ENCODE measurements around the gene DNAL4. TPM values are rescaled to one million over a fixed set of nuclear protein-coding genes. Genes with fewer than 3 reads are reported as not detected.
"Not testable (repeated sequence)": the region's sequence is repeated elsewhere in the genome, so short reads cannot be mapped to it uniquely, and the experiment has no call there.

Gene DNAL4
- total and polyA plus RNA-seq, 3 experiments from 2014 or later = 9.1 to 12.3 (median 9.6) TPM

DNA sequence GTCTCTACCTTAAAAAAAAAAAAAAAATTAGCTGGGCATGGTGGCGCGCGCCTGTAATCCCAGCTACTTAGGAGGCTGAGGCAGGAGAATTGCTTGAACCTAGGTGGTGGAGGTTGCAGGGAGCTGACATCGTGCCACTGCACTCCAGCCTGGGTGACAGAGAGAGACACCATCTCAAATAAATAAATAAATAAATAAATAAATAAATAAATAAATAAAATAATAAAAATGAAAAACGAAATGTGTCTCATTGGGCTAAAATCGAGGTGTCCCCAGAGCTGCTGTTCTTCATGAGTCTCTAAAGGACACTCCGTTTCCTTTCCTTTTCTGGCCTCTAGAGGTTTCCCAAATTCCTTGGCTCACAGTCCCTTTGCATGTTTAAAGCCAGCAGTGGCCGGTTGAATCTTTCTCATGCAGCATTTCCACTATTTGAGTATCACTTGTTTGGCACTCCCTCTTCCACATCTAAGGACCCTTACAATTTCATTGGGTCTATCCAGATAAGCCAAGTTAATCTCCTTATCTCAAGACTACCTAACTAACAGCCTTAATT lies 11.2 kb upstream of the DNAL4 start:
- H3K27ac ChIP-seq (ENCODE audit: low read depth, low read length); H3K36me3 ChIP-seq (ENCODE audit: insufficient read depth, low read length); H3K27ac Mint-ChIP-seq; H3K9me3 ChIP-seq (ENCODE audit: low read length); H3K27me3 ChIP-seq (ENCODE audit: insufficient read depth, low read length, poor library complexity, severe bottlenecking); H3K4me3 ChIP-seq (ENCODE audit: low read length); H3K4me3 Mint-ChIP-seq; H3K9me3 Mint-ChIP-seq; DNase-seq; H3K4me1 Mint-ChIP-seq; H3K4me1 ChIP-seq (ENCODE audit: insufficient read depth, low read length); POLR2A ChIA-PET: not testable (repeated sequence)
- H3K36me3 Mint-ChIP-seq = peaks cover 0 to 11% (median 0%) of the 10 kb centered on the region in 3 donors
- CTCF ChIA-PET = interaction anchor here (0.8 kb wide), 1 partner anchor 65 kb away, joined by 3 read pairs; no protein-coding TSS in a partner anchor
- H3K27me3 Mint-ChIP-seq = peaks cover 9 to 35% of the 10 kb centered on the region in 2 donors

DNA sequence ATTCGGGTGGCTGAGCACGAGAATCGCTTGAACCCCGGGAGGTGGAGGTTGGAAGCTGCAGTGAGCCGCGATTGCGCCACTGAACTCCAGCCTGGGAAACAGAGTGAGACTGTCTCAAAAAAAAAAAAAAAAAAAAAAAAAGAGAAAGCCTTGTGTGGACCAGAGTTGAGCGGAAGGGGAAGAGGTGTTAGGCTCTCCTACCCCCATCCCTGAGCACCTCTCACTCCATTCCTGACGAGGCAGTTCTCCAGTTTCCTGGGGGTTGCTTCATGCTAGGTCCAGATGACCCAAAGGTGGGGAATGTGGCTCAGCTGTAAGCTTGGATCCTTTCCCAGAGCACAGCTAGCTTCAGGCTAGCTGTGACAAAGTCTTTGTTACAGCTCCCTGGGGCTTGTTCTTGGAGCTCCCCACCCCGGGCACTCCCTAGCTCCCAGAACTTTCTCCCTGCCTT lies 8.8 kb upstream of the DNAL4 start:
- peak overlapping the region in 1 of 7 donors; percentile 63 for H3K4me3 Mint-ChIP-seq
- ChIA-PET CTCF (no interaction called here), POLR2A (no interaction called here)
- H3K27me3 Mint-ChIP-seq = peaks cover 20 to 43% of the 10 kb centered on the region in 2 donors
- peaks cover 7 to 9% (median 8%) of the 10 kb centered on the region in 3 donors for H3K4me1 Mint-ChIP-seq
- no peaks in the 10 kb centered on the region for H3K36me3 ChIP-seq (ENCODE audit: insufficient read depth, low read length)
- no peaks in the 10 kb centered on the region for H3K27me3 ChIP-seq (ENCODE audit: insufficient read depth, low read length, poor library complexity, severe bottlenecking)
- peaks cover 13% of the 10 kb centered on the region for H3K4me1 ChIP-seq (ENCODE audit: insufficient read depth, low read length)
- H3K9me3 ChIP-seq (ENCODE audit: low read length) = no peaks in the 10 kb centered on the region
- no peak overlapping the region for H3K27ac Mint-ChIP-seq
- H3K4me3 ChIP-seq (ENCODE audit: low read length) = no peak overlapping the region
- peaks cover 0 to 5% (median 1%) of the 10 kb centered on the region in 3 donors for H3K36me3 Mint-ChIP-seq
- no peak for DNase-seq
- H3K9me3 Mint-ChIP-seq = peaks cover 0 to 3% (median 0%) of the 10 kb centered on the region in 5 donors
- no peak overlapping the region for H3K27ac ChIP-seq (ENCODE audit: low read depth, low read length)

DNA sequence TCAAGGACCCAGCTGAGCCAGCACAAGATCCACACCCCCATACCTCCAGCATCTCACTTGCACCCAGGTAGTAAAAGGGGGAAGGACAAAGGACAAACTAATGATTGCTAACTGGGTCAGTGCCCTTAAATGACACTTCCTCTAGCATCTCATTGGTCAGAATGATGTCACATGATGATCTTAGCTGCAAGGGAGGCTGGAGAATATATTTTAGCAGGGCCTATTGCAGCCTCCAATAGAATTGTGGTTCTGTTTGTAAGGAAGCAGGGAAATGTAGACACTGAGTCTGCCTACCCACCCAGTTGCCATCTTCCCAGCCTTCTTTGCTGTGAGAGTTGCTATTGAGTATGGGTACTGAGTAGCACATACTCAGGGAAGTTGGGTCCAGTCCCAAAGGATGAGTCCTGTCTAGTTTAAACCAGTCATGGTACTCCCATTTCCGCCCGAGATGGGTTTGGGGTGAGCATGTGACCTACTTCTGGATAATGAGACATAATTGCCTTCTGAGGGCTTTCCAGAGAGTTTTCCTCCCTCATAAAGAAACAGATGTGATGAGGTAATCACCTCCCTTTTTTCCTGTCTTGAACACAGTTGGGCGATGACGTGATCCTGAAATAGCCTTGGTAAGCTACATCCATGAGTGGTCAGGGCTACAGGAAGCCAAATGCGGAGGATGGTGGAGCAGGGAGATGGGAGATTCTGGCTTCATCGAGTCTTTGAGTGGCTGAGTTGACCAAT lies 5.5 kb upstream of the DNAL4 start:
- Mint-ChIP-seq H3K36me3 (peaks cover 0 to 5% (median 1%) of the 10 kb centered on the region in 3 donors), H3K27me3 (peaks cover 33 to 58% of the 10 kb centered on the region in 2 donors), H3K4me1 (peaks cover 12 to 16% (median 13%) of the 10 kb centered on the region in 3 donors), H3K4me3 (no peak overlapping the region), H3K9me3 (peaks cover 0 to 3% (median 0%) of the 10 kb centered on the region in 5 donors), H3K27ac (no peak overlapping the region)
- Histone ChIP-seq H3K27me3 (ENCODE audit: insufficient read depth, low read length, poor library complexity, severe bottlenecking) (peaks cover 4% of the 10 kb centered on the region), H3K36me3 (ENCODE audit: insufficient read depth, low read length) (no peaks in the 10 kb centered on the region), H3K4me3 (ENCODE audit: low read length) (no peak overlapping the region), H3K27ac (ENCODE audit: low read depth, low read length) (no peak overlapping the region), H3K4me1 (ENCODE audit: insufficient read depth, low read length) (peaks cover 17% of the 10 kb centered on the region), H3K9me3 (ENCODE audit: low read length) (no peaks in the 10 kb centered on the region)
- DNase-seq = no peak
- CTCF ChIA-PET = no interaction called here
- POLR2A ChIA-PET = interaction anchor here (0.5 kb wide), 1 partner anchor 1209 kb away, joined by 3 read pairs; no protein-coding TSS in a partner anchor

DNA sequence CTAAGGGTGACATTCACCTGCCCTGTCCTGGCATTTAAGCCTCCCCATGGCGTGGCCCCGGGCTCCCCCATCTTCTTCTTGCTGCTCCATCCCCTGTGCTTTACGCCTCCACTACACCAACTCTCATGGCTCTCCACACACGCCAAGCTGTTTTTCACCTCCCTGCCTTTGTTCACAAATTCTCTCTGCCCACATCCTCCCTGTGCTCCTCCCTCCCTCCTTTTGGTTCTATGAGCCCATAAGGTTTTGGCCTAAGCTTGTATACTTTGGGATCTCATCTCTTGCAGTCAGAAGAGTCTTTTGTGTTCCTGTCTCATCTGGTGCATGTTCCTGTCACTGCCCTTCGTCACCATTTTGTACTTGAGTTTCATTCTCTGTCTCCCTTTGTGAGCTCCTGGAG lies 4.6 kb upstream of the DNAL4 start:
- Mint-ChIP-seq H3K4me1 (peaks cover 18 to 22% (median 20%) of the 10 kb centered on the region in 3 donors), H3K36me3 (peaks cover 1 to 5% (median 2%) of the 10 kb centered on the region in 3 donors), H3K4me3 (no peak overlapping the region), H3K9me3 (peaks cover 0 to 3% (median 0%) of the 10 kb centered on the region in 5 donors), H3K27ac (peak overlapping the region in 1 of 8 donors; percentile 11), H3K27me3 (peaks cover 33 to 54% of the 10 kb centered on the region in 2 donors)
- CTCF ChIA-PET = no interaction called here
- no peak overlapping the region for H3K4me3 ChIP-seq (ENCODE audit: low read length)
- H3K27me3 ChIP-seq (ENCODE audit: insufficient read depth, low read length, poor library complexity, severe bottlenecking) = peaks cover 4% of the 10 kb centered on the region
- POLR2A ChIA-PET = no interaction called here
- no peaks in the 10 kb centered on the region for H3K36me3 ChIP-seq (ENCODE audit: insufficient read depth, low read length)
- no peak overlapping the region for H3K27ac ChIP-seq (ENCODE audit: low read depth, low read length)
- H3K4me1 ChIP-seq (ENCODE audit: insufficient read depth, low read length) = peaks cover 22% of the 10 kb centered on the region
- no peaks in the 10 kb centered on the region for H3K9me3 ChIP-seq (ENCODE audit: low read length)
- DNase-seq = peak in 1 of 5 donors; percentile 14

DNA sequence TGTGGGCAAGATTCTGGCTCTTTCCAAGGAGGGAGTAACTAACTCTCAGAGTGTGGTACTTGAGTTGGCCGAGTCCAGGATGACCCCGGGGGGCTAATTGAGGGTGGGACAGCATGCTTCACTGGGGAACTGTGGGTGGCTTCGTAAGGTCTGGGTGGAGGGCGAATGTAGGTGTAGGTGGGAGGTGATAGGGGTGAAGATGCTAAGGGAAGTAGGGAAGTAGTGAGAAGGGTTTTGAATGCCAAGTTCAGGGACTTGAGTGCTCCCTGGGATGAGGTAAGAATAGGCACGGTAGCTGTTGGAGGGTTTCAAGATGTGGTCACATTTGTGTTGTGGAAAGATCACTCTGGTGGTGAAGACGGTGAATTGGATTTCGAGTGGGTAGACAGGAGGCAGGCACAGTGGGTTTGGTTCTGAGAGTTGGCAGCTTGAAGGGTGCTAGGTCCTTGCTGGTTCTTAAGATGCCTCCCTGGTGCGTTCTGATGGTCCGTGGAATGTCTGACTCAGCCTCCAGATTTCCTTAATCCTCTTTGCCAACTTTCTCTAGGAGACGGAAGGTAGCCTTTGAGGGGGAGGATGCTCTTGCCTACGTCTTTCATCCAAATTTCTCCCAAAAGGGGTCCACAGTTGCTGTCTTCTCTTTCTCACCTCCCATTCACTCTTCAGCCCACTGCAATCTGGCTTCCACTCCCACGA lies 2.5 kb upstream of the DNAL4 start:
- peaks cover 28 to 45% of the 10 kb centered on the region in 2 donors for H3K27me3 Mint-ChIP-seq
- peaks cover 0 to 6% (median 1%) of the 10 kb centered on the region in 3 donors for H3K36me3 Mint-ChIP-seq
- peaks cover 4% of the 10 kb centered on the region for H3K27me3 ChIP-seq (ENCODE audit: insufficient read depth, low read length, poor library complexity, severe bottlenecking)
- DNase-seq = no peak
- peaks cover 0 to 3% (median 0%) of the 10 kb centered on the region in 5 donors for H3K9me3 Mint-ChIP-seq
- H3K9me3 ChIP-seq (ENCODE audit: low read length) = no peaks in the 10 kb centered on the region
- H3K4me3 ChIP-seq (ENCODE audit: low read length) = no peak overlapping the region
- H3K4me3 Mint-ChIP-seq = no peak overlapping the region
- peak overlapping the region in 1 of 8 donors; percentile 67 for H3K27ac Mint-ChIP-seq
- H3K4me1 ChIP-seq (ENCODE audit: insufficient read depth, low read length) = peaks cover 28% of the 10 kb centered on the region
- POLR2A ChIA-PET = interaction anchor here (0.6 kb wide), 1 partner anchor 296 kb away, joined by 5 read pairs; no protein-coding TSS in a partner anchor
- CTCF ChIA-PET = no interaction called here
- H3K4me1 Mint-ChIP-seq = peaks cover 23 to 30% (median 28%) of the 10 kb centered on the region in 3 donors
- H3K27ac ChIP-seq (ENCODE audit: low read depth, low read length) = no peak overlapping the region
- no peaks in the 10 kb centered on the region for H3K36me3 ChIP-seq (ENCODE audit: insufficient read depth, low read length)

DNA sequence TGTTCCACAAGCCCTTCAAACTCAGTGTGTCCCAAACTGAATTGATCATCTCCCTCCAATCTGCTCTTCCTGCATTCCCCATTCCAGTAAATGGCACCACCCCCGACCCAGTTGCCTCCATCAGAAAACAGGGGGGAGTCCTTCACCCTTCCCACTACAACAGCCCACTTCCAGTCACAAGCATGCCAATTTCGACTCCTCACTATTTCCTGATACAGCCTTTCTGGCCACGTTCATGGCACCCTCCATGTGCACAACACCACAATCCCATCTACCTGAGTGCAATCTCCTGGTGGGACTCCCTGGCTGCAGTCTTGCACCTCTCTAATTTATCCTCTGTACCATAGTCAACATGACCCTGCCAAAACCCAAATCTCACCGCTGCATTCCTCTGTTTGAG lies 1.6 kb upstream of the DNAL4 start:
- H3K4me1 ChIP-seq (ENCODE audit: insufficient read depth, low read length) = peaks cover 28% of the 10 kb centered on the region
- peaks cover 4% of the 10 kb centered on the region for H3K27me3 ChIP-seq (ENCODE audit: insufficient read depth, low read length, poor library complexity, severe bottlenecking)
- ChIA-PET CTCF (no interaction called here), POLR2A (no interaction called here)
- no peak for DNase-seq
- peaks cover 23 to 30% (median 28%) of the 10 kb centered on the region in 3 donors for H3K4me1 Mint-ChIP-seq
- no peaks in the 10 kb centered on the region for H3K36me3 ChIP-seq (ENCODE audit: insufficient read depth, low read length)
- H3K27ac ChIP-seq (ENCODE audit: low read depth, low read length) = no peak overlapping the region
- H3K9me3 ChIP-seq (ENCODE audit: low read length) = no peaks in the 10 kb centered on the region
- no peak overlapping the region for H3K4me3 ChIP-seq (ENCODE audit: low read length)
- peaks cover 0 to 6% (median 1%) of the 10 kb centered on the region in 3 donors for H3K36me3 Mint-ChIP-seq
- peak overlapping the region in 2 of 7 donors; percentile 2 to 5 for H3K4me3 Mint-ChIP-seq
- H3K9me3 Mint-ChIP-seq = peaks cover 0 to 3% (median 0%) of the 10 kb centered on the region in 5 donors
- H3K27me3 Mint-ChIP-seq = peaks cover 26 to 38% of the 10 kb centered on the region in 2 donors
- peak overlapping the region in 3 of 8 donors; percentile 30 to 42 (median 35) for H3K27ac Mint-ChIP-seq

DNA sequence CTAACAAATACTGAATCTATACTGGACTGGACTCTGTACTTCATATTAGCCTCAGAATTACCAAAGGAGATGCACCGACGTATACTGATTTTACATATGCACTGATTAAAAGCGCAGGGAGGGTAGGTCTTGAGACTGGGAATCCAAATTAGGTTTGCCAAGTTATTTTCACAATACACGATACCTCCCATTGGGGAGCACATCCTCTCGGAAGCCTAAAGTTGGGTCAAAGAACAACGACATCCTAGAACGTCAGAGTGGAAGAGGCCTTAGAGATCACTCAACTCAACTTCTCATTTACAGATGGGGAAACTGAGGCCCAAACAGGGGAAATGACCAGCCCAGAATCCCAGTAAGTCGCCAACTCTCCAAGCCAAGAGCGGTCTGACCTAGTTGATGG lies 626 bp downstream of the DNAL4 start:
- Histone ChIP-seq H3K36me3 (ENCODE audit: insufficient read depth, low read length) (no peaks in the 10 kb centered on the region), H3K4me3 (ENCODE audit: low read length) (peak overlapping the region; percentile 44), H3K27ac (ENCODE audit: low read depth, low read length) (peak overlapping the region; percentile 76), H3K9me3 (ENCODE audit: low read length) (no peaks in the 10 kb centered on the region), H3K4me1 (ENCODE audit: insufficient read depth, low read length) (peaks cover 21% of the 10 kb centered on the region), H3K27me3 (ENCODE audit: insufficient read depth, low read length, poor library complexity, severe bottlenecking) (peaks cover 4% of the 10 kb centered on the region)
- no peak for DNase-seq
- CTCF ChIA-PET = no interaction called here
- peaks cover 0 to 10% (median under 1%) of the 10 kb centered on the region in 3 donors for H3K36me3 Mint-ChIP-seq
- H3K9me3 Mint-ChIP-seq = no peaks in the 10 kb centered on the region
- H3K4me1 Mint-ChIP-seq = peaks cover 17 to 25% (median 22%) of the 10 kb centered on the region in 3 donors
- H3K27ac Mint-ChIP-seq = peak overlapping the region; percentile 75 to 99 (median 93)
- POLR2A ChIA-PET = no interaction called here
- peak overlapping the region; percentile 87 to 94 (median 90) for H3K4me3 Mint-ChIP-seq
- peaks cover 16 to 25% of the 10 kb centered on the region in 2 donors for H3K27me3 Mint-ChIP-seq
